Keratinocyte (primary cell): ENCODE measurements around the gene APBB1IP.

Source experiments
- EZH2 ChIP-seq: IDR thresholded peaks from one replicate; pipeline ENCODE4 v1.6.1; 2012; ENCODE audit warnings: inconsistent platforms, mild to moderate bottlenecking, low read length, moderate library complexity
- TF ChIP-seq, protein P1 (sequence below), 3 experiments: IDR thresholded peaks in 1 of 3; conservative IDR thresholded peaks in 1 of 3; optimal IDR thresholded peaks in 1 of 3; 2 replicates in 2 of 3; 3 replicates in 1 of 3; pipeline versions ENCODE3 to v1.5.1; 2011; ENCODE audit warnings: low read length in 3 of 3, mild to moderate bottlenecking in 3 of 3, moderate library complexity in 2 of 3, control low read depth in 1 of 3, inconsistent platforms in 1 of 3; ENCODE audit not compliant: insufficient read depth in 2 of 3; ENCODE audit errors: extremely low read depth in 1 of 3

GRCh38 chr10:26528048-26528447 is 89.9 kb downstream of the APBB1IP start:
- no peak for TF ChIP-seq EZH2
- TF ChIP-seq, protein P1, sequence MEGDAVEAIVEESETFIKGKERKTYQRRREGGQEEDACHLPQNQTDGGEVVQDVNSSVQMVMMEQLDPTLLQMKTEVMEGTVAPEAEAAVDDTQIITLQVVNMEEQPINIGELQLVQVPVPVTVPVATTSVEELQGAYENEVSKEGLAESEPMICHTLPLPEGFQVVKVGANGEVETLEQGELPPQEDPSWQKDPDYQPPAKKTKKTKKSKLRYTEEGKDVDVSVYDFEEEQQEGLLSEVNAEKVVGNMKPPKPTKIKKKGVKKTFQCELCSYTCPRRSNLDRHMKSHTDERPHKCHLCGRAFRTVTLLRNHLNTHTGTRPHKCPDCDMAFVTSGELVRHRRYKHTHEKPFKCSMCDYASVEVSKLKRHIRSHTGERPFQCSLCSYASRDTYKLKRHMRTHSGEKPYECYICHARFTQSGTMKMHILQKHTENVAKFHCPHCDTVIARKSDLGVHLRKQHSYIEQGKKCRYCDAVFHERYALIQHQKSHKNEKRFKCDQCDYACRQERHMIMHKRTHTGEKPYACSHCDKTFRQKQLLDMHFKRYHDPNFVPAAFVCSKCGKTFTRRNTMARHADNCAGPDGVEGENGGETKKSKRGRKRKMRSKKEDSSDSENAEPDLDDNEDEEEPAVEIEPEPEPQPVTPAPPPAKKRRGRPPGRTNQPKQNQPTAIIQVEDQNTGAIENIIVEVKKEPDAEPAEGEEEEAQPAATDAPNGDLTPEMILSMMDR (optimal IDR thresholded peaks at IDR 0.05 in 1 of 3, IDR thresholded peaks at IDR 0.05 in 1 of 3, conservative IDR thresholded peaks at IDR 0.05 in 1 of 3; ENCODE audit: extremely low read depth in 1 of 3, insufficient read depth in 2 of 3, low read length in 3 of 3) = no peak
